CD4-positive, alpha-beta T cell treated with Interleukin-15 for 1 hour (primary cell): Measurements from ENCODE around the gene KCNN1.
A peak's percentile ranks its signal among the peaks of the same experiment; 100 is the strongest.

Source experiments
- DNase-seq: peaks from one replicate; pipeline ENCODE4 v3.0.0-alpha.2; 2020

KCNN1 gene

GRCh38 chr19:17947815-17948513 lies 18.9 kb upstream of the KCNN1 start:
- peak; percentile 97 for DNase-seq

DNA sequence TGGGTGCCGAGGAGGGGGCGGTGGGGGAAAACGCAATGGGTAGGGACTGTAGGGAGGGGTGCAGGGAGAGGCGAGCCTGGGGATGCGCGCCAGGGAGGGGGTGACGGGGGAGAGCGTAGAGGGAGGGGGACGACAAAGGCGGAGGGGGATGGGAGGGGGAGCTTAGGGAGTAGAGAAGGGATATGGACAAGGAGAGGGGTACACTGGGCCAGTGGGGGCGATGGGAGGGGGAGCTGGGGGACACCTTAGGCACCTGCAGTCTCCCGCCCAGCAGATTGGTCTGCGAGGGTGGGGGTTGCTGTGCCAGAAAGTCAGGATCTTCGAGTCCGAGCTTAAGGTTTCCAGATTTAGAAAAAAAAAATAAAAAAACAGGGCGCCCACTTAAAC lies 18.4 kb upstream of the KCNN1 start:
- no peak for DNase-seq

DNA sequence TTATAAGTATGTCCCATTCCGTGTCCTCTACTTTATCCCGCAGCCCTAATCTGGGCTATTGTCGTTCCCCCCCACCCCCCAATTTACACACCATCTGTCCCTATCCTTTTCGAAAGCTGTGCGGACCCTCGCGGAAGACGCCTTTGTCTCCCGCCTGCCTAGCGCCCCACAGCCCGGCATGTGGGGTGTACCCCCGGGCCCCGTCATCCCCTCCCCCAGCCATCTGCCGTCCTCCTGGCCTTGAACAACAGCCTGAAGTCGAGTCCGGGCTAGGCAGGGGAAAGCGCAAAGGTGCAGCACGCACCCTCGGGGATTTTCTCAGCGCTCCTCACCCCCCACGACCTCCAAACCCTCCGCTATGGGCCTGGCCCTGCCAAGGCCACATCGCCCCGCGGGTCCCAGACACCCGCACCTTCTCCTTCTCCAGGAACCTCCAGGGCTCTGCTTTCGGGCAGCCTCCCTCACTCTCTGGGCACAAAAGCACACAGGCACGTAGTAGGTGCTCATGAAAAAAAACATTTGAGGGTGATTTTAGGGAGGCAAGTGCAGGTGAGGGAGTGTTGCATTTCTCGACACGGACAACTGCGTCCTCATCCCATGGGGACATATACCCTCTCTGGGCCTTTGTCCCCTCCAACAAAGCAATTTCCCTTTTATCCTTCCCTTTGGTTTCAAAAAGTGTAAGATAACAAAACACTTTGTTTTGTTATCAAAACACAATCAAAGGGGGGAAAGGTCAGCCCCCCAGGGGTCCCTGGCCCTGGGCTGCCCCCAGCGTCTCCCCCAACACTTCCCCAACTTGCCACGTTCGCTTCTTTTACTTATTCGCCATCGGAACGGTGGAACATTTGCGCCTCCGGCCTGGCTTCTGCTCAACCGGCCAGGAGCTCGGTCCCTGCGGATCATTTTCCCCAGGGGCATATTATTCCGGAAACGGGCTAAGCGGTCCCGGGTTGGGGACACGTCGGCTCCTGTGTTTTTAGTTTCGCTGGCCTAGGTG lies 17.7 kb upstream of the KCNN1 start:
- DNase-seq: peak; percentile 26

- no peak for DNase-seq
Observed at GRCh38 chr19:17949956-17950309, 17.0 kb upstream of the KCNN1 start.

DNA sequence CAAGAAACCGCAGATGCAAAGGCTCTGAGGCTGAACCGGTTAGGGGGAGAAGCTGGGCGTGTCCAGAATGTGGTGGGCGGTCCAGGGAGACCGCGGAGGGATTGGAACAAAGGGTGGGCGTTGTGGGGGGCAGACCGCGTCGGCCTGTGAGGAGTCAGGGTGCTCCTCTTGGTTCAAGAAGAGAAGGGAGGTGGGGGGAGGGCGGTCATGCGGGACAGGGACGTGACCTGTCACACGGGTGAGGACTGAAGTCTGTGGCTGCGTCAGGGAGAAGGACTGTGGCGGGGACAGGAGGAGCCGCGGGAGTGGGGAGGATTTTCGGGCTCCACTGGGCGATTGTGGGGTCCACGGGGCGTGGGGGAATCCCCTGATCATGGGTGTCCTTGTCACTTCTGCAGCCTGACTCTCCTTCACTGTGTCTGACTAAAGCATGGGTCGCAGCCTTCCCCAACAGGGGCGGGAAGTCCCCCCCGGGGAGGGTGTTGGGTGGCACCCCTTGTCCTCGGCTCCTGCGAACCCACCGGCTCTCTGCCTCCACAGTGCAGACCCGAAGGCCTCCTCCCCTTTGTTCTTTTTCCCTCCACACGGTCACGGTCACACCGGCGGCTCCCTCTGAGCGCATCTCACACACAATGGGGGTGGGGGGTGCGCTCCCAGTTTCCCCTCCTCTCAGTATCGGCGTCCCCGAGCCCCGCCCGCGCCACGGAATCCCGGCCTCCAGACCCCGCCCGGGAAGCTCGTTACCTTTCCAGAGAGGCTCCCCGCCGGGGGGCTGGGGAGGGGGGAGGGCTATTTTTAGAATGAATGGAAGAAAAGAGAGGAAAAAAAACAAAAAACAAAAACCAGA lies 16.4 kb upstream of the KCNN1 start:
- peak; percentile 72 for DNase-seq

DNA sequence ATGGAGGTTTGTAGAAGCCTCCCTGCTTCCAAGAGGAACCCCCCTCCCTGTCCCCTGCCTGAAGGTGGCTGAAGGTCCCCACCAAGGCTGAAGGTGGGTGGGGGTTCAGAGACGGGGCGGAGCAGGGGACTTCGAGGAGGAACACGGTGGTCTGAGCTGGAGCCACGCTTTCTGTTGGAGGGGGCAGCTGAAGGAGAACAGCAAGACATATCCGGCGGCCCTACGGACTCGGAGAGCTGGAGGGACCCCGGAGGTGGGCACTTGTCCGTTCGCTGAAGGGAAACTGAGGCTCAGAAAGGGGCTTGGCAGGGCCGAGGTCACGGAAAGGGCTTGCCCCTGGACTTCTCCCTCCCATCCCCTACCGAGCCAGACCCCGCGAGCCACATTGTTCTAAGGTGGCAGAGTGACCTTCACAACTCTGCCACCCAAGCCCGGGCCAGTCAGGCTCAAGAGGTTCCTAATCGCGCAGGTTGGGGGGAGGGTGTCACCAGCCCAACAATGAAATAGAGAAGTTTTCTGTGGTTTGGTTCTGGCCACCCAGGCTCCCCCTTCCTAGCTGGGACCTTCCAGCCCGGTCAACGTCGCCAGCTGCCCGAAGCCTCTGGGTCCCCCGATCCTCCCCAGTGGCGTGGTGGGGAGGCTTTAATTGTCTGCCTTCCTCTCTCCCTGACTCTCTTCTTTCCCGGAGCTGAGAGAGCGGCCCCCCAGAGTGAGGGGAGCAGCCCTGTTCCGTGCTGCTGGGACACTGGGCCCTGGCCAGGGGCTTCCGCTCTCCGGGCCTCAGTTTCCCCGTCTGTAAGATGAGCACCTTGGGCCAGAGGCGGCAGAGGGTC lies 15.5 kb upstream of the KCNN1 start:
- peak; percentile 33 for DNase-seq

DNA sequence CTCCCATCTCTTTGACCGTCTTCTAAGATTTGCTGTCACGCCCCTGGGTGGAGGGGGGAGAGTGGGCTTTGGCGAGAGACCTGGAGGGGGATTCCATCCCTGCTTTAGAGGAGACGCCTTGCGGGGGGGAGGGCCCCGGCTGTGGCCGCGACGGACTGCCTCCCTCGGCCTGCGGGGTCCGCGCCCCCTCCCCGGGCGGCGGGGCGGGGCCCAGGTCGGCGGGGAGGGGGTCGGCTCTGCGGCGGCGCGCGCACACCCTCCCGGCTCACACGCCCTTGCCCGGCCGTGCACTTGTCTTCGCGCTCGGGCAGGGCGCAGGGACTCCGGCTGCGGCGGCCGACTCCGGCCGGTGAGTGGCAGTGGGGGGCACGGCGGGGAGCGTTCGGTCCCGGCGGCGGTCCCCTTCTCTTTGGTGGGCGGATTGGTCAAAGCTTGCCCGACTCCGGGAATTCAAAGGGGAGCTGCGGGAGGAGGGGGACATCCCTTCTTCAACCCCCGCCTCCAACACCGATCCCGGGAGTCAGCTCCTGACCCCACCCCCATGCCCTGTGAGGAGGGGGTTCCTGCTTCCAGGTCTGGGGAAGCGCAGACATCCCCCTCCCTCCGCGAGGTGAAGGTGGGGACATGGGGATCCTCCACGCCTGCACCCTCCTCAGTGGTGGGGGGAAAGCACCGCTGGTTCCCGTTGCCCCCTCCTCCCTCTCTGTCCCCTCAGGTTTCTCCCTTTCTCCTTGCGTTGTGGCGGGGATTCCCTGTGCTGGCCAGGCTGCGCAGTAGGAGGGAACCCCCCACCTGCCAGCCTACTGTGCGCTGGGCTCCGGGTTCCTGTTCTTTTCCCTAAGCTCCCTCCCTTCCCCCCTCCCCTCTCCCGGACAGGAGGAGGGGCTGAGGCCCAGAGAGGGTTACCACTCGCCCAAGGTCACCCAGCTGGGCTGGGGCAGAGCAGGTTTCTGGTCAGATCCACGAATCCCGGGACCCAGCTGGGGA lies 14.6 kb upstream of the KCNN1 start:
- no peak for DNase-seq

DNA sequence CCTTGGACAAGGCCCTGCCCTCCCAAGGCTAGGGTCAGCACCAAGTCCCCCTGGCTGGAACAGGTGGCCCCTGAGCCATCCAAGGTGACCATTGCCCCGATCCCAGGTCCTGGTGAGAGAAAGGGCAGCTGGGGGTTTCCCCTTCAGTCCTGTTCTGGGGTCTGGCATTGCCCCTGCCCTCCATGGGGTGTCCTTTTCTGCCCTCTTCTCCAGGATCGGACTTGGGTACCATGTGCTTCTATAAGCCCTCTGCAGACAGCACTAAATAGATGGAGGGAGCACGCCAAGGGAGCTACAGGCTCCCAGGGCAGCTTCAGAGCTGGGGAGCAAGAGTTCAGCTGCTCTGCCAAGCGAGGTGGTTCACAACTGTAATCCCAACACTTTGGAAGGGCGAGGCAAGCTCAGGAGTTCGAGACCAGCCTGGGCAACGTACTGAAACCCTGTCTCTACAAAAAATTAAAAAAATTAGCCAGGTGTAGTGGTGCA lies 13.5 kb upstream of the KCNN1 start:
- no peak for DNase-seq

GRCh38 chr19:17953869-17954268 lies 13.0 kb upstream of the KCNN1 start:
- DNase-seq: no peak

- DNase-seq: no peak
Observed at GRCh38 chr19:17954401-17954800, 12.5 kb upstream of the KCNN1 start.

DNA sequence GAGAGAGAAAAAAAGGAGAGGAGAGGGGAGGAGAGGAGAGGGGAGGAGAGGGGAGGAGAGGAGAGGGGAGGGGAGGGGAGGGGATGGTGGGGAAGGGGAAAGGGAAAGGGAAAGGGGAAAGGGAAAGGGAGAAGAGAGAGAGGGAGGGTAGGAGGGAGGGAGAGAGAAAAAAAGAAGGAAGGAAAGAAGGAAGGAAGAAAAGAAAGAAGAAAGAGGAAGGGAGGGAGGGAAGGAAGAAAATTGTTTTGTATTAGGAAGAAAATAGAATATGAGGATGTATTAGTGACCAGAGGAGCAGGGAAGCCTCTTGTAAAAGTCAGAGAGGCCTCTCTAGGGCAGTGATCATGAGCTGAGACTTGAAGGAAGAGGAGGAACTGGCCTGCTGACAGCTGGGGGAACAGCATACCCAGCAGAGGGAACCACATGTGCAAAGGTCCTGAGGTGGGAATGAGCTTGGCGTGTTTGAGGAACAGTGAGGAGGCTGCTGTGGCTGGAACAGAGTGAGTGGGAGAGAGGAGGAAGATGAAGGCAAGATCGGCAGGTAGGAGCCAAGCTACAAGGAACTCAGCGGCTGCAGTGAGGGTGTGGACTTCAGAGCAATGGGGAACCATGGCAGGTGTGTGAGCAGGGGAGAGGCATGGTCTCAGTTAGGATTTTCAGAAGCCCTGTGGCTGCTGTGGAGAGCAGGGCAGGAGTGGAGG lies 9.6 kb upstream of the KCNN1 start:
- DNase-seq: no peak

DNA sequence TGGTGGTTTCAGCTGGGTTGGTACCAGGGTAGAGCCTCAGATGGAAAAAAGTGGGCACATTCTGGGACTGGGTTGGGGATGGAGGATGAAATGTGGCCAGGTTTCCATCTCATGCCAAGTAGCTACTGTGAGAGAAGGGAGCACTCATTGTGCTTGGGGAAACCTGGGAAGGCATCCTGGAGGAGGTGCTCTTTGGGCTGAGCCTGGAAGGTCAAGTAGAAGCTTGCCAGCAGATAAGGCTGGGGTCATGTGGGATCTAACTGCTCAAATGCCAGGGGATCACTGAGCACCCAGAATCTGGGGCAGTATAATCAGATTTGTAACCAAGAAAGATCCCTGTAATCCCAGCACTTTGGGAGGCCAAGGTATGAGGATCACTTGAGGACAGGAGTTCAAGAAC lies 9.0 kb upstream of the KCNN1 start:
- no peak for DNase-seq

- no peak for DNase-seq
Observed at GRCh38 chr19:17963936-17964691, 2.8 kb upstream of the KCNN1 start.

DNA sequence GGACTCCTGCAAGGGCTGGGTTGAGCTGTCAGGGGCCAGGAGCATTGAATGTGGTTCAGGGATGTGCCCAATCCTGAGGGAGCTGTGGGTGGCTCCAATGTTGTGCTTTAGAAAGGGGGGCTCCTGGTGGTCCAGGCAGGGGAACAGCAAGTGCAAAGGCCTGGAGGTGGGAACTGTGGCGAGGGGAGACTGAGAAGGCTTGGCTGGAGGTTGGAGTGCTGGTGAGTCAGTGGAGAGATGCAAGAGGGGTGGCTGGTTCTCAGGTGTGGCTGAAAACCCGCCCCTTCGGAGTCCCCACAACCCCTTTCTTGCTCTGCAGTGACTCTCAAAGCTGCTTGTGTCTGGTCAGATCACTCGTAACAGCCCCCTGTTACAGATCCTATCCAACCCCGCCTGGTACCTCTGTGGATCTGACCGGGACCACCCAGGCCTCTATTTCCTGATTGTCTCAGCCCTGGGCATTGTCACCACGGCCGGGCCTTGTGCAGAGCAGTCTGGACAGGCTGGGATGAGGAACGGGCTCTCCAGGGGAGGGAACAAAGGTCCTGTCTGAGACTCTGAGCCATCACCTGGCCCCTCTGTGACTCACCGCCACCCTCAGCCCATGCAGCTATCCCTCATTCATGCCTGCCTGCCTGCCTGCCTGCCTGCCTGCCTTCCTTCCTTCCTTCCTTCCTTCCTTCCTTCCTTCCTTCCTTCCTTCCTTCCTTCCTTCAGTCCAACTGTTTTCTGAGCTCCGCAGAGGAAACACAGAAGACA lies 1.4 kb upstream of the KCNN1 start:
- no peak for DNase-seq

GRCh38 chr19:17966129-17966483 lies 801 bp upstream of the KCNN1 start:
- DNase-seq: no peak

GRCh38 chr19:17967257-17968051 lies 547 bp downstream of the KCNN1 start:
- no peak for DNase-seq

DNA sequence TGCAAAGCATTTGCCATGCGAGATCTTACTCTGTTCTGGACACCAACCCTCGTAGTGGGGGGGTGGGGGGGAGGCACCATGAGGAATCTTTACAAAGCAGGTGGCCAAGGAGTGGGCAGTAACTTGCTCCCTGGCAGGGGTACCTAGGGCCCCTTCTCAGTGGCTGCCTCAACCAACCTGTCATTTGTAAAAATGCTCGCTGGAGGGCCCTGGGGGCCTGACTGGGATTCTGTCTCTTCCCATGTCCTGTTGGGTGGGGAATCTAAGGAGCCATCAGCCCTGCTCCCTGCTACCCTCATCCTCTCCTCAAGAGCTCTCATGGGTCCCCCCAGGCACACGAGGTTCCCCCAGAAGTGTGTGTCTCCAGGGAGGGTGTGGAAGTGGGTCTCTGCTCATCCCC lies 1.5 kb downstream of the KCNN1 start:
- no peak for DNase-seq
